HG03196 (cell line): ENCODE results near the gene OXNAD1.

Experiments used
- ATAC-seq: cut with Tn5 transposase; IDR thresholded peaks from one replicate; pipeline ENCODE4 v1.9.1; 2021; ENCODE audit not compliant: unreplicated experiment

OXNAD1 gene

DNA sequence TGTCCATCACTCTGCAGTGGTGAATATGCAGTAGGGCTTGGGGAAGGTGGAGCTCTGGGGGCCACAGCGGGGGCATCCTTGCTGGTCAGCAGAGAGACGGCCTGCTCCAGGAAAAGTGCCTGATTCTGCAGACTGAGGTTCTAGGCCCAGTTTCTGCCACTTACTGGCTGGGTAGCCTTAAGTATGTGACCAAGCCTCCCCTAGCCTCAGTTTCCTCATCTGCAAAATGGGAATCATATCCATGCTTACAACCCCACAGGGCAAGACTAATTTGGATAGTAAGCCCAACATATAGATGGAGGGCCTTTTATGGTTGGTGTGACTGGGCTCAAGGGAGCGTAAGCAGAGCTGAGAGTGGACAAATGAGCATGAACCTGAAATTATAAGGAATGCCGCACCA, 60.8 kb downstream of the OXNAD1 start:
- no peak for ATAC-seq

DNA sequence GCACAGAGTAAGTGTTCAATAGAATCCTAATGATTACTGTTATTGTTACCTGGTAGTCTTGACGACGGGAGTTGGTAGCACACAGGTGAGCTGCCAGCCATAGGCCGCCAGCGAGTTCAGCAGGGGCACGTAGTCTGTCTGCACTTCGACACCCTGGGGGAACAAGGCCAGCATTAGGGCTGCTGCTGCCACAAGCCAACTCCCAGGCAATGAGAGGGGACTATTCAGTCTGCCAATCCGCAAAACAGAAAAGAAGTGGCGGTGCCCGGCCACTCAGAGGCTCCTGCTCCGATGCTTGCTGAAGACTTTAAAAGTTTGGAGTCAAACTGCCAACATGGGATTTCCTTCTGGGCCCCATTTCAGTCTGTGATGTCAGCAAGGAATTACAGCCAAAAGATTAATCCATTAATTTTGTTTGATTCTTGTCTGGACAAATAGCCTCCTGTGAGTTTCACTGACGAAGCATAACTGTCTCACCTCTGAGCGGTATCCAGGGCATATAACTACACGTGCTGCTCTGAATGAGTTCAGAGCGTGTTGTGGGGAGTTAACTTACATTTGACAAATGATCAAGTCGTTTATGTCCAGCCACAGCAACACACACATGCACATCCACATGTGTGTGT, 61.8 kb downstream of the OXNAD1 start:
- ATAC-seq, result no peak

DNA sequence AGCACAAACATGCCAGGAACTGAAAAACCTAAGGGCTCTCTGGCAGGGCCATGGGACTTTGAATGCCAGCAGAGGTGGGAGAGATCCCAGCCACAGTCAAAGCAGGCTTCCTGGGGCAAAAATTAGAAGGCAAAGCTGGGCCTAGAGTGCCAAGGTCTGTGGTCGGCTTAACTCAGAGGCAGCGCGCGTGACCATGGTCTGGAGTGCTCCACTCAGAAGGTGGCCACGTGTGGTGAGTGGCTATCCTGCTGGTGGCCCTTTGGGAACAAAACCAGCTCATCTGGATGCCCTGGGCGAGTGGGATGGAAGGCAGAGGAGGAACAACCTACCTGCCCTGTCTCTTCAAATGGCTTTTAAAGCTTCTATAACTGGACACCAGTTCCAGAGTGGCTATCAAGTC, 63.1 kb downstream of the OXNAD1 start:
- ATAC-seq, result no peak

DNA sequence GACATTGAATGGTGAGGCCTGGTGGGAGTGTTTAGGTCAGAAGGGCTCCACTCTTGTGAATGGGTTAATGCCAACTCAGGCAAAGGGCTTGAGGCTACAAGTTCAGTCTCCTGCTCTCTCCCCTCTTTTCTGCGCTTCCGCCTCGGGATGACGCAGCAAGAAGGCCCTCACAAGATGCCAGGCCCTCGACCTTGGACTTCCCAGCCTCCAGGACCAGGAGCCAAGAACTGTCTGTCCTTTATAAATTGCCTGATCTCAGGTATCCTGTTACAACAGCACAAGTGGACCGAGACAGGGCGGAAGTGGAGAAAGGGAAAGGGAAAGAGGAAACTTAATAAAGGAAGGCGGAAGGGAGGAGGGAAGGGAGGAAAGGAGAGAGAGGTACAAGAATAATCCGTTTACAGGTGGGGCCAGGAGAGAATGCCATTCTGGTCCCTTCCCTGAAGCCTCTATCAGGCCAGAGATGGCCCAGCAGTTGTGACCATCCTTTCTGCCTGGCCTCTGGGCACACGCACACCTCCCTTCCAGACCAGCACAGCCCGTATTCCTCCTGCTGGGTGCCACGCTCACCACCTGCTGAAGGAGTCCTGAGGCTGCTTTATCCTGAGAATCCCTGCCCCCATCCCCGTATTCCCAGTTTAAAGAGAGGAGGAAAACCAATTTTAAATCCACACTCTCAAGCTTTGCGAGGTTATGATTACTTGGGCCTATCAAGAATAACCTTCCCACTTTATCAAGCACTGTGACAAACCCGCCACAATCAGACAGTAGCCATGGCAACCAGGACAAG, 64.2 kb downstream of the OXNAD1 start:
- ATAC-seq, result no peak

DNA sequence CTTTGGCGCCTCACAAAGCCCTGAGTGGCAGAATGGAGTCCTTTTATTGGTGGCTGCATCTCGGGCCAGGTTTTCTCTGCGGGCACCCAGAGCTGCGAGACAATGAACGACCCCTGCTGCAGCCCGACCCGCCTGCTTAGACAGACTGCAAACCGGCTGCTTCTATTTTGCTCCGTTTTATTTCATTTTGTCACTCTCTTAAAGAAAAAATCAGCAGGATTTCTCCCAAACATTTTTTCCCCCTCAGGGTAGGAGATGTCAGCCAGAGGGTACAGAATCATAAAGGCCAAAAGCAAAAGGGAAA, 64.8 kb downstream of the OXNAD1 start:
- ATAC-seq, result no peak

DNA sequence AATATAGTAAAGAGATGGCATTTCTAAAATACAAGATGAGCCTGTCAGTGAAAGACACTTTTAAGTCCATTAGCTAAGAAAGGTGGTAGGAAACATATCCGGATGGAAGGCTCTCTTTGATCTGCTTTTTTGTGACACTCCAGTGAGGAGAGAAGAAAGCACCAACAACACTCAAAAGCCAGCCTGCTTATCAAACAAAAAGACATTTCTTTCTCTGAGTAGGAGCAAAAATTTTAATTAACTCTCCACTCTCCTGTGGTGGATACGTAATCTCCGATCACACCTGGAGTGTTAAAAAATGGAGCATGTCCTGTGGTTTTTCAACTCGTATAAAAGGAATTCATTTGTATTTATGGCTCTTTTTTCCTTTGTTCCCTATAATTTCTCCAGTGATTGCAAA, 65.3 kb downstream of the OXNAD1 start:
- no peak for ATAC-seq

DNA sequence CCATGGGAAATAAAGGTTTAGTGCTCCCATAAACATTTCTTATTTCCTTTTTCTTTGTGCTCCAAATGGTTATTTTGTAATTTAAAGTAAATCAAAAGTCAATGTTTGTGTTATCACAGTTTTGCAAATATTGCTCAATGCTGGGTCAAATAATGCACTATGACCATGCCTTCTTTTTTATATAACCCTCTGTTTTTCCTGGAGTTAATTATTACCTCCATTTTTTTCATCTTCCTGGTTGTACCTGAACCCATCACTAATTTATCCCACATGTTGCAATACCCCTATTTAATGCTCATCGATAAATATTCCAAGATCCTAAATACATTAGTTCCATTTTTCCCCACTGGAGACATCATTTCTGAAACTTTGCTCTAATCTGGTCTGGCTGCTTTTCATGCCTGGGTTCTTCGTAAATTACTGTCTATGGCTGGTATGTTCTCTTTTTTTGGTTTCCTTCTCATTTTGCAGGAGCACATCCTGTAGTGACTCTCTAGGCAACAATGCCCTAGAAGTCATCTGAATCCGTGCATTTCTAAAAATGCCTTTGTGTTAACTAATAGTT, 66.4 kb downstream of the OXNAD1 start:
- ATAC-seq, result no peak

DNA sequence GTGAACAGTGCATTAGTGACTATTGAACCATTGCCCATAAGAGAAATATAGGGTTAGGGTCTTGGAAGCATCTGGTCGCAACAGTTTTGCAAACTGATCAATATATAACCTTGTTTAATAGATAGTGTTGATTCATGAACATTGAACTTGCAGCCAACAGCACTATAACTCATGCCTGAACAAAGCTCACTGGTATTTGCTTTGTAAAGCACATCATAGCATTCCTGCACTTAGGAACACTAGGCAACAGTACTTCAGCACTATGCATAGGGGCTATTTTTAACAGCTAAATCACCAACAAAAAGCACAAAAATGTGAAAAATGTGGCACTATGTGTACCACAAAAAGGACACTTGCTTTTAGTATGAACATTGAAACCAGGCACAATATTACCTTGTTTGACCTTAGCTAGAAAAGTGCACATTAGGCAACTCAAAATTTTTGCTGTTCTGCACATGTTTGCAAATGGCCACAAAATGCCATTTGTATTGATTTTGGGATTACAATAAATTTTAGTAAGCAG, 68.0 kb downstream of the OXNAD1 start:
- ATAC-seq, result no peak

DNA sequence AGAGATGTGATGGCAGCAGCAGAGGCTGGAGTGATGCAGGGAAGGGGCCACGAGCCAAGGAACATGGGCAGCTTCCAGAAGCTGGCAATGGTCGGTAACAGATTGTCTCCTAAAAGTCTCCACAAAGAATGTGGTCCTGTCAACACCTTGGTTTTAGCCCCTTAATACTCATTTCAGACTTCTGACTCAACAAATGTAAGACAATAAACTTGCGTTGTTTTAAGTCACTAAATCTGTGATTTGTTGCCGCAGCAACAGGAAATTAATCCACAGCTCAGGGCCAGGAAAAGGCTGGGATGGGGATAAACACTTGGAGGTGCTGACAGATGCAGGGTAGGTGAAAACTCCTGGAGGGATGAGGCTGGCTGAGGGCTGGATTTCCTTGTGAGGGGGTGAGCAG, 69.9 kb downstream of the OXNAD1 start:
- no peak for ATAC-seq

DNA sequence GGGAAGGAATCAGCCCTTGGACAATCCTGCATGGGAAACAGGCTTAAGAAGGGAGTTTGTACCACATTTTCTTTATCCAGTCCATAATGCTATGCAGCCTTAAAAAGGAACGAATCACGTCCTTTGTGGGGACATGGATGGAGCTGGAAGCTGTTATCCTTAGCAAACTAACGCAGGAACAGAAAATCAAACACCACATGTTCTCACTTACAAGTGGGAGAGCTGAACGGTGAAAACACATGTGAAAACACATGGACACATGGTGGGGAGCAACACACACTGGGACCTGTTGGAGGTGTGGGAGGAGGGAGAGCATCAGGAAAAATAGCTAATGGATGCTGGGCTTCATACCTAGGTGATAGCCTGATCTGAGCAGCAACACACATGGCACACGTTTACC, 70.3 kb downstream of the OXNAD1 start:
- no peak for ATAC-seq

DNA sequence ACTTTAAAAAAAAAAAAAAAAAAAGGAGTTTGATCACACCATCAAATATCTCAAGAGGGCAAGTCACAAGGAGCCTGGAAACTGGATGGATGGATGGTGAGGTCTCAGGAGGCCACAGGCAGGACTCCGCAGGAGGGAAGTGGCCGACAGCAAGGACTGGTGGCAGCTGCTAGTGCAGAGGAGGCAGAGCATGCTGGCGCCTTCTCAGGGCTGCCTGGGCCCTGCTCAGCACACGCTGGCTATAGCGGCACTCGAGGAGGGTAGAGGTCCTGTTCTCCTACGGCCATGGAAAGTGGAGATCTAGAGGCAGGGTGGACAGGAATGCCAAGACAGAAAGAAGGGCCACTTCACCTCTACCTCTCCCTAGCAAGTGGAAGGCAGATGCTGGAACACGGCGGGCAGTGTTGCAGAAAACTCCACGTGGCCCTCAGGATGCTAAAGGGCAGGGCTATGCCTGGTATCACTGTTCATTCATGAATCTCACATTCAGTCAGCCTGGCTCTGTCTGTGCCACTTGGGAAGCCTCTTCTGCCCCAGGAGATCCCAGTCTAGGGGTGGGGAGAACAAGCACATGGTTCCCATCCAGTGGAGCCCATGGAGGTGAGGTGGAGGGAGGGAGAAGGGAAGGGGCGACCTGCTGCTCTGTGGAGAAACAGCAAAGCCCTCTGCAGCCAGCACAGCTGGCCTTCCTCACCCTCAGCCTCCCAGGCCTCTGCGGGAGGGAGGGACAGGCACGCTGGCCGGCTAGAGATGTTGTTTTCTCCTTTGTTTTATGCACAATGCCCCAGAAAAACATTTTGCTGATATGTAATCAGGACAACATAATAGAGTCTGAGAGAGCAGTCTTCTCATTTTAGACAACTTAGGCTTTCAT, 71.0 kb downstream of the OXNAD1 start:
- ATAC-seq, result no peak

DNA sequence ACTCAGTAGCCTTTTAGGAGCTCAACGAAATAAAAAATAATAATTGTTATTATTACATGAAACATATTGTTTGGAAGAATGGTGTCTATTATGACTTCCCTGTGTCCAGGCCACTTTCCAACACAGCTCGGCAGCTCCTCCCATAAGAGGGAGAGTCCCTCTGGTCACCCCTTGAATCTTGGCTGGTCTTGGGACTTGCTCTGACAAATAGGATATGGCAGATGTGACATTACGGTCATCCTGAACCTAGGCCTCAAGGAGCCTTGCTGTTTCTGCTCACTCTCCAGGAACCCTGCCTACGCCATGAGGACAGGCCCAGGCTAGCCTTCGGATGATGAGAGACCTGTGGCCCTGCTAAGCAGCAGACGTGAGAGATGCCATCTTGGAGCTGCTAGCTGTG, 71.8 kb downstream of the OXNAD1 start:
- ATAC-seq, result no peak

DNA sequence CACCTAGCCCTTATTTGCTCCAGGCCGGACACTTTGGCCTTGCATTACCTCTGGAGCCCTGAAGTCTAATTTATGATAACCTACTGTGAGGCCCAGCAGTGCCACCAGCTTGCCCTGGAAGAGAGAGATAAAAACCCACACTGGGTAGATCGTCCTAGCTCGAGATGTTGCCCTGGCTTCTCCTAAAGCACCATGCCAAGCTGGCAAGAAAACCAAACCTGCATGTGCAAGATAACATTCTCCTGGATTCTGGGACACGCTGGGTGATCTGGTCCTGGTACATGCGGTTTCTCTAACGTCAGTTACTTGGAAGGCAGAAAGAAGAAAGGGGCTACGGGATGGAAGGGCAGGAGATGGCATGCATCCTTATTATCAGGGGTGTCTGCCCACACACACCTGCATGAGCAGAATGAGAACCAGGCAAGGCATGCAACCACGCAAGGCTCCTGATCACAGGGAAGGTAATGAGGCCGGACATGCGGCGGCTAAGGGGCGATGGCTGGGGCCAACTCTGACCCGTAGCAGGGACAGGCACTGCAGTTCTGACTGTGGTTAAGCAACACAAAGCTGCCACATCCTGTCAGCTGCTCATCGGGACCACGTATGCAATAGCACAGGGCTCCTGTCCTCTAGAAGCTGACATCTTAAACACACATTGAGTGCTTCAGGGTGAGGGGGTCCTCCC, 73.0 kb downstream of the OXNAD1 start:
- ATAC-seq, result peak; percentile 88

DNA sequence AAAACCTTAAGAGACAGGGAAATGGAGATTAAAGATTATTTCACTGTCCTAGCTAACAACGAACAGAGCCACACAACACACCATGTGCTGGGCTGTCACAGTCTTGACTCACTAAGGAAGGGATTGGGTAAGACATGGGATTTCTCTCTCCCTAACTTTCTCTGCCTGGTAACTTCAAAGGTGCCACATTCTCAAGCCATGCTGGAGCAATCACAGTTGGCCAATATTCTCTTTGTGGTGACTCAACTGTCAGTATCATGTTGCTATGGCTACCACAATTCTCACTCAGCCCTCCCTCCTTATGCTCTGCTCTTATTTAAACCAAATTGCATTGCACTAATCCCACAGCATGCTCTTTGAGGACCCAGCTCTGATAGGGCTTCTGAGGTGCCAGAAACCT, 74.0 kb downstream of the OXNAD1 start:
- no peak for ATAC-seq

DNA sequence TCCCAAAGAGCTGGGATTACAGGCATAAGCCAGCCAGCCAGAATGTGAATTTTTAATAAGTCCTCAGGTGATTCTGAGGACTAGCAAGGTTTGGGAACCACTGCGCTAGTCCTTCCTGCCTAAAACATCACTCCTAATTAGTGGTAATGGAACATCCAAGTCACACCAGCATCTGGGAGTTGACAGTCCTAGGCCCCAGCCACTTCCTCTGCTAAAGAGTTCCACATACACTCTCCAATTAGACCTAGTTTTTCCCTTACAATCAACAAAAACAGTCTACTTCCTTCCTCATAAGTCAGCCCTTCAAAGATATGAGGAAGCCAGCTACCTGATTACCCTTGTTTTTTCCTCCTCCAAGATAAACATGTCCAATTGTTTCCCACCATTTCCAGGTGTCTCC, 78.1 kb downstream of the OXNAD1 start:
- no peak for ATAC-seq

DNA sequence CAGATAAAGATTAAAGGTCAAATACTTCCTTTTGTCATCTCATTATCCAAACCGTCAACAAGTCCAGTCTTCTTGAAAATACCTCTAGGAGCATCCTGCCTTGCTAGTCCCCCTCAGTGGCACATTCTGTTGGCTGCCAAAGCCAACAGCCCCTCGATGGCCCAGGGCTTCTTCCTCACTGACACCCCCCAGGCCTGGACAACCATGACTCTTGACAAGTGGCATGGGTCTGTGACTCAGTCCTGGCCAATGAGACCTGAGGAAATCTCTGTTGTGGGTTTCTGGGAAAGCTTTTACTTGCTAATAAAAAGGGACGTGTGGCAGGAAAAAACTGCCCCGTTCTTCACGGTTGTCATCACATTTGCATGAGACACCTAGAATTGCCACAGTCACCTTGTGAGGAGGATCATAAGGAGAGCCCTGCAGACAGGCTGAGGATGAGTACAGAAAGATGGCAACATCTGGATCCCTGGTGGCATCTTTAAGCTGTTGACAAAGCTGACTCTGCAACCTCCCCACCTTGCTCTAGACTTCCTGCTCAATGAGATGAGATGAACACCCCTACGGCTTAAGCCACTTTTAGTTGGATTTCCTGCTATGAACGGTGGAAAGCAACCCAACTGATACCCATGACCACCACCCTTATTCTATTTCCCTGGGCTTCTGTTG, 81.5 kb downstream of the OXNAD1 start:
- ATAC-seq, result no peak

DNA sequence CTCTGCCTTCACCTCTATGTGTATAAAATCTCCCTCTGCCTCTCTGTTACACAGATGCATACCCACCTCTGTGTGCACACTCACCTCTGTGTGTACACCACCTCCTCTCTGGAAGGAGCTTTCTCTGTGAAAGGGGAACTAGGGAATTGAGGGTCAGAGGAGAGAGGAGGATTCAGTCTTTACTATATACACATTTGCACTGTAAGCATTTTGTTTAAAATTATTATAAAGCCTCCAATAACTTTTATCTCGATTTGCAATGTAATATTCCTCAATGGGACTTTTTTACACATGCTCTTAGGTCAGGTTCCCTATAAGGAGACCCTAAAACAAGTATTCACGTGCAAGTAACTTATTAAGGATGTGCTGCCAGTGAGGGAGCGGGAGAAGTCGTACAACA, 82.5 kb downstream of the OXNAD1 start:
- ATAC-seq, result no peak

DNA sequence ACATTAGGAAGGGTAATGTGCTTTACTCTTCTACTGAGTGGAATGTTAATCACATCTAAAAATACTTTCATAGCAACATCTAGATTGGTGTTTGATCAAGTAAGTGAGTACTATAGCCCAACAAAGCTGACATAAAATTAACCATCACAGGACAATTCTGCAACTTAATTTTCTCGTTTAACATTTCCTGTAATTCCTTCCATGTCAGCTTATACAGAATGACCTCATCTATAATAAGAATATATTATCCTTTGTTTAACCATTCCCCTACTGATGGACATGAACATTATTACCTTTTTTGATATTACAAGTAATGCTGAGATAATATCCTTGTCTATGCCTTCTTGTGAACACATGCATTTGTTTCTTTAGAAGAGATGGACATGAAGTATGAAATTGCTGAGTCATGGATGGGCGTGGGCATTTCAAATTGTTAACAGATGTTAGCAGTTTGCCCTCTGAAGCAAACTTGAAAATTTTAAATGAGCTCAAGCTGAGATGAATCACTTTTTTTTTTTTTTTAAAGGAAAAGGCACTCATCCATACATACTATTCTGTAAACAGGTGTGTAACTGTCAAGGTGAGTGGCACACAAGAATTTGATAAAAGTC, 85.1 kb downstream of the OXNAD1 start:
- ATAC-seq, result no peak

DNA sequence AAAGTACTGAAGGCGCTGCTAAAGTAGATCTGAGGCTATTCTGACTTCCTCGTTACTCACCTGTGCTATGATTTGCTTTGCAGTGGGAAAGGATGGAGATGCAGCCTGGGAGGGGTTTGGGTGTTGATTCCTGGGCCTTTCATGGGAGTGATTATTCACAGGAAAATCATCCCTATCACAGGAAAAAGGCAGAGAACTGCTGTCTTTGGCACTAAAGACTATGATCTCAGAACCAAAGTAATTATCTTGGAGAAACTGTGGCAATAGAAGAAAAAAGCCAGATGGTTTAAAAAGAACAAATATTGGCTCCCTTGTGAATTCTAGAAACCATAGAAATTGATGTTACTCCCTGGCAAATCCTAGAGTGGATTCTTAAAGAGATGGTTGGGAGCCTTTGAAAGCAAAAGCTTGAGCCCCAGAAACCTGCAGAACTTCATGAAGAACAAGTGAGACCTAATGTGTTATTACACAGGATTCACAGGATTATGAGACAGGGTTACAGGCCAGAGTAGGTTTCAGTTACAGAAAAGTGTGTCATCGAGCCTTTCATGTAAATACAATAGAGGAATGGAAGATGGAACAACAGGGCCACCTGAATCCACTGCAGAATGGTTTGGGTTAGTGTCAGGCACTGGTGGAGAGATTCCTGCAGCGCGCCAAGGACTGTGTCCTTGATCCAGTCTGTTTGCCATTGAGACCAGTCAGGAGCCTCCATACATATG, 85.7 kb downstream of the OXNAD1 start:
- ATAC-seq, result no peak
